Brain microvascular endothelial cell (primary cell): Measurements from ENCODE around the gene IGSF21.

ENCODE experiments used
- DNase-seq: peaks from one replicate; pipeline ENCODE4 v3.0.0-alpha.2; 2020
- H3K27ac ChIP-seq: fragments of 250-450 bp; sonication (Bioruptor Pico); 2 replicates; pipeline ENCODE4 v1.5.1; 2020; ENCODE audit warnings: mild to moderate bottlenecking, moderate library complexity
- H3K27me3 ChIP-seq: fragments of 250-450 bp; sonication (Bioruptor Pico); replicated peaks from 2 replicates; pipeline ENCODE4 v1.5.1; 2020; ENCODE audit warnings: mild to moderate bottlenecking
- H3K36me3 ChIP-seq: fragments of 250-450 bp; sonication (Bioruptor Pico); replicated peaks from 2 replicates; pipeline ENCODE4 v1.5.1; 2020; ENCODE audit warnings: mild to moderate bottlenecking
- H3K4me3 ChIP-seq: 2 replicates; pipeline ENCODE4 v1.5.1; 2011; ENCODE audit warnings: low read depth, mild to moderate bottlenecking, control low read depth, low read length, moderate library complexity
- in situ Hi-C: cut with HindIII; loops from 2 replicates; pipeline ENCODE4 v1.10.0; 2017; ENCODE audit warnings: low sequenced_read_pairs, low pct_ligation_motif_present
- TF ChIP-seq, protein P1 (sequence below): IDR thresholded peaks from 2 replicates; pipeline ENCODE4 v1.5.1; 2011; ENCODE audit warnings: low read depth, mild to moderate bottlenecking, moderate library complexity, low read length, control low read depth, inconsistent platforms; ENCODE audit errors: missing control alignments

IGSF21 gene

DNA sequence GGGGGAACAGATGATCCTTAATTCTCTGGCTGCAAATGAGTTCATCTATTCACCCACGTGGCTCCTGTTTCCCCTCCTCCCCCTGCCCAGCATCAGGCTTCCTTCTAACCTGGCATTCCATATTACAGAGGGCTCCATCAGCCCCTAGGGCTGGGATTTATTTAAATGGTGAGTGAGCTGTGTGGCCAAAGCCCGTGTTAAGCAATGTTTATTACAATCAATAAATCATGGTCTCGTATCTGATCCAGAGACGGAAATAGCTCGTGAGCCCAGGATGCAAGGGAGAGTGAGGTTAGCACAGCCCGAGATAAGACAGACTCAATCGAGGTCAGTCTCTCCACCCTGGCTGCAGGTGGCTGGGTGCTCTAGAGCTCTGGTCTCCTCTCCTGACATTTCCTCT is 43.1 kb upstream of the IGSF21 start:
- DNase-seq: no peak
- Histone ChIP-seq H3K27ac (no peak overlapping the region), H3K36me3 (no peaks in the 10 kb centered on the region), H3K4me3 (no peak overlapping the region), H3K27me3 (no peaks in the 10 kb centered on the region)
- in situ Hi-C loops: no loop called here
- TF ChIP-seq, protein P1, sequence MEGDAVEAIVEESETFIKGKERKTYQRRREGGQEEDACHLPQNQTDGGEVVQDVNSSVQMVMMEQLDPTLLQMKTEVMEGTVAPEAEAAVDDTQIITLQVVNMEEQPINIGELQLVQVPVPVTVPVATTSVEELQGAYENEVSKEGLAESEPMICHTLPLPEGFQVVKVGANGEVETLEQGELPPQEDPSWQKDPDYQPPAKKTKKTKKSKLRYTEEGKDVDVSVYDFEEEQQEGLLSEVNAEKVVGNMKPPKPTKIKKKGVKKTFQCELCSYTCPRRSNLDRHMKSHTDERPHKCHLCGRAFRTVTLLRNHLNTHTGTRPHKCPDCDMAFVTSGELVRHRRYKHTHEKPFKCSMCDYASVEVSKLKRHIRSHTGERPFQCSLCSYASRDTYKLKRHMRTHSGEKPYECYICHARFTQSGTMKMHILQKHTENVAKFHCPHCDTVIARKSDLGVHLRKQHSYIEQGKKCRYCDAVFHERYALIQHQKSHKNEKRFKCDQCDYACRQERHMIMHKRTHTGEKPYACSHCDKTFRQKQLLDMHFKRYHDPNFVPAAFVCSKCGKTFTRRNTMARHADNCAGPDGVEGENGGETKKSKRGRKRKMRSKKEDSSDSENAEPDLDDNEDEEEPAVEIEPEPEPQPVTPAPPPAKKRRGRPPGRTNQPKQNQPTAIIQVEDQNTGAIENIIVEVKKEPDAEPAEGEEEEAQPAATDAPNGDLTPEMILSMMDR: no peak

DNA sequence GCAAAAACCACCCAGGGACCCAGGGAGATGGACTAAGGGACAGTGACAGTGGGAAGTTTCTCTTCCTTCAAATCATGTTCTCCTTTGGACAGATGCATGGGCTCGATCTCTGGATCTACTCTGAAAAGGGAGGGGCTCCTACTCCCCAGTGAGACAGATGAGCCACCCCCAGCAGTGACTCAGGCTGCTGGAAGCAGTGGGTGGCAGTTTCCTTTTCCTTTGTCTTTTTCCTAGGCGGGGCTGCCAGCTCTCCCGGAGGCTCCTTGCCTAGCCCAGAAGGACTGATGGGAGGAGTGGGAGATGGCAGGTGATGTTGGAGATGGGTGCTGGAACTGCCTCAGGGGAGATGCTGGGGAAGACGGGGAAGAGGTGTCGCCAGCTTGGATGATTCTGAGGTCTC is 41.0 kb upstream of the IGSF21 start:
- Histone ChIP-seq H3K36me3 (no peaks in the 10 kb centered on the region), H3K27ac (no peak overlapping the region), H3K4me3 (no peak overlapping the region), H3K27me3 (no peaks in the 10 kb centered on the region)
- TF ChIP-seq, protein P1: no peak
- in situ Hi-C loops: no loop called here
- no peak for DNase-seq

DNA sequence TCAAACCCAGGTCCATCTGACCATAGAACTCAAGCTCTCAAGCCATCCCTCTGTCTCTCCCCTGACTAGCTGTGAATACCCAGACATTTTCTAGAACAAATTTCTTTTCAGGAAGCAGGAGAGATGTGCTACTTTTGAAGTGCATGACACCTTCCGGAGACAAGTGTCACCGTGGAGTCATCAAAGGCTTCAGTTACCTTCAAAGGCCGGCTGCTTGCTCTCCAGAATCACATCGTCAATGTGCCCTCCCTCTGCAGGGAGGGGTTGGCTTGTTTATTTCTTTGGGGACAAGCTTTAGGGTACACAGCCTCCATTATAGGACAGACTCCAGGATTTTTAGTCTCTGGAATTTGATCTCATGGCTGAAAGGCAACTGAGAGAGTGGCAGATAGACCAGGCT is 37.7 kb upstream of the IGSF21 start:
- no peaks in the 10 kb centered on the region for H3K36me3 ChIP-seq
- in situ Hi-C loops: no loop called here
- TF ChIP-seq, protein P1: no peak
- no peak for DNase-seq
- H3K27ac ChIP-seq: no peak overlapping the region
- H3K4me3 ChIP-seq: no peak overlapping the region
- H3K27me3 ChIP-seq: no peaks in the 10 kb centered on the region

DNA sequence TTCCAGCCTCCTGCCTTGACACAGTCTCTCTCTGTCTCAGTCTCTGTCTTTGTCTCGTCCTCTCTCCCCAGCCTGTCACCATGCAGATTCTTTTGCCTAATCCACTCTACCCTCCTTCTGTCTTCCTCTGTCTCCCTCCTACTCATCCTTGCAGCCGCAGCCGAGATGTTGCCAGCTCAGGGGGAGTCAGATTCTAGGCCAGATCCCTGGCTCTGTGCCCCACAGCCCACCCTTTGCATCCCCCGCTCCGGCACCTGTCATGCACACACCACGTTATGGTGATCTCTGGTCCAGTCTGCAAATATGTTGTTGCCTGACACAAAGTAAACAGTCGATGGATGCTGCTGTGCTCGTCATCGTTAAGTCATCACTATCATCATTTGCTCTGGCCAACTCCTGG is 35.5 kb upstream of the IGSF21 start:
- in situ Hi-C loops: no loop called here
- H3K27me3 ChIP-seq: no peaks in the 10 kb centered on the region
- no peaks in the 10 kb centered on the region for H3K36me3 ChIP-seq
- H3K4me3 ChIP-seq: no peak overlapping the region
- H3K27ac ChIP-seq: no peak overlapping the region
- DNase-seq: no peak
- TF ChIP-seq, protein P1: no peak

DNA sequence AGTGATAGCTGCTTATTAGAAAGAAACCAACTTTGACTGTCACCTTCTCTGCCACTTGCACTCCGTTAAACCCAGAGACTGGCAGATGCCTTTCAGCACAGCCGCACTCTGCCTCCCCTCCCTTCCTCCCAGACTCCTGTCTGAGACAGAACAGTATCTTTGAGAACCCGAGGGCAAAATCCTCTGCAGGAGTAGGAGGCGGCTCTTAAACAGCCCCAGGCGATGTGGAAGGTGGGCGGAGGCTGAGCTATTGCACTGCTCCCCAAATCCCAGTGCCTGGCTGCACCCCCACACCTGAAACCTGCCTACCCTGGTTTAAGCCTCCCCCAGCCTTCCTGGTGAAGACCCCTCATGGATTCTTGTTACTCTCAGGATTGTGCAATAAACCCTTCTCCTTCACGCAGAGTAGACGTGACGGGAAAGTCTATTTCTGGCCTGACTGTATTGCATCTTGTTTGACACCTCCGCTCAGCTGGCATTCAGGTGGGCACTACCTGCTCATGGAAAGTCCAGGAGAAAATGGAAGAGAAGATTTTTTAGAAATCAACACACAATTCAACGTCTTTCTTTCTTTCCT is 34.4 kb upstream of the IGSF21 start:
- Histone ChIP-seq H3K36me3 (no peaks in the 10 kb centered on the region), H3K27ac (no peak overlapping the region), H3K4me3 (no peak overlapping the region), H3K27me3 (no peaks in the 10 kb centered on the region)
- in situ Hi-C loops: no loop called here
- TF ChIP-seq, protein P1: no peak
- no peak for DNase-seq

DNA sequence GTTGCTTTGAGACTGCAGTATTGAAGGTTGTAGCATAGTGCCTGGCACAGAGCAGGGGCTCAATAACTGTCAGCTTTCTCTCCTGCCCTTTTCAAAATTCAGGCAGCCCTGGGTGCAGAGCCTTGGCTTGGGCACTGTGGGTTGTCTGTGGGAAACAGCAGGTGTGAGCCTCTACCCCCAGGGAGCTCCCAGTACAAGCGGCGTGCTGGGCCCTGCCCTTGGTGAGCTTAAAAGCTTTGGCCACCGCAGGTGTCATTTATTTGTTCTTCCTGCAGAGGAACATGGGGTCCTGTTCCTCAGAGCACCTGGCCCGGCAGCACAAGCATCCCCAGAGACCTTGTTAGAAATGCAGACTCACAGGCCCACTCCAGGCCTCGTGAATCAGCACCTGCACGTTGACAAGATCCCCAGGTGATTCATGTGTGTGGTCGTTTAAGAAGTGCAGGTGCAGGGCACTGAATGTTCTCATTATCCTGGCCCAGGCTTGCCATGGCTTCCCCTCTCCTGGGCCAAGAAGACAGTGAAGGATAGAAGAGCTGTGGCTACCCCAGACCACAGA is 29.9 kb upstream of the IGSF21 start:
- H3K27ac ChIP-seq: no peak overlapping the region
- DNase-seq: no peak
- TF ChIP-seq, protein P1: no peak
- no peaks in the 10 kb centered on the region for H3K36me3 ChIP-seq
- H3K4me3 ChIP-seq: no peak overlapping the region
- no peaks in the 10 kb centered on the region for H3K27me3 ChIP-seq
- in situ Hi-C loops: no loop called here
